H9 (cell line): ENCODE results near the gene FRRS1L. TPM values are rescaled to one million over a fixed set of nuclear protein-coding genes. Genes with fewer than 3 reads are reported as not detected.

Source experiments
- DNase-seq: peaks from one replicate; pipeline ENCODE4 v3.0.0-alpha.2; 2017
- H2AFZ ChIP-seq: one replicate; pipeline ENCODE4 v1.6.1; 2013; ENCODE audit warnings: mild to moderate bottlenecking, low read length, control low read depth, moderate library complexity
- H2AK5ac ChIP-seq: 2 replicates; pipeline ENCODE4 v1.6.1; 2013; ENCODE audit warnings: low read length, control low read depth, mixed read lengths; ENCODE audit not compliant: insufficient read length
- H2BK120ac ChIP-seq: one replicate; pipeline ENCODE4 v1.6.1; 2013; ENCODE audit warnings: low read depth, mild to moderate bottlenecking, low read length, control low read depth, inconsistent platforms; ENCODE audit not compliant: poor library complexity, severe bottlenecking
- H2BK12ac ChIP-seq: 2 replicates; pipeline ENCODE4 v1.6.1; 2013; ENCODE audit warnings: low read length, control low read depth, mixed read lengths, low read depth; ENCODE audit not compliant: insufficient read length
- H2BK15ac ChIP-seq: 2 replicates; pipeline ENCODE4 v1.6.1; 2013; ENCODE audit warnings: low read depth, low read length, control low read depth
- H2BK20ac ChIP-seq: one replicate; pipeline ENCODE4 v1.6.1; 2013; ENCODE audit warnings: low read depth, mild to moderate bottlenecking, low read length, control low read depth, inconsistent platforms; ENCODE audit not compliant: poor library complexity, severe bottlenecking
- H2BK5ac ChIP-seq: 2 replicates; pipeline ENCODE4 v1.6.1; 2013; ENCODE audit warnings: low read length, control low read depth, mixed read lengths; ENCODE audit not compliant: insufficient read length
- H3K14ac ChIP-seq: 2 replicates; pipeline ENCODE4 v1.6.1; 2013; ENCODE audit warnings: low read length, control low read depth; ENCODE audit not compliant: insufficient read depth
- H3K18ac ChIP-seq: 2 replicates; pipeline ENCODE4 v1.6.1; 2013; ENCODE audit warnings: low read depth, mild to moderate bottlenecking, mixed read lengths, low read length, control low read depth; ENCODE audit not compliant: insufficient read length
- H3K23ac ChIP-seq: 2 replicates; pipeline ENCODE4 v1.6.1; 2013; ENCODE audit warnings: low read length, control low read depth, mixed read lengths, low read depth; ENCODE audit not compliant: insufficient read length
- H3K23me2 ChIP-seq: 2 replicates; pipeline ENCODE4 v1.6.1; 2013; ENCODE audit warnings: low read depth, mild to moderate bottlenecking, mixed read lengths, low read length, control low read depth; ENCODE audit not compliant: insufficient read length, poor library complexity, severe bottlenecking
- H3K27ac ChIP-seq: 2 replicates; pipeline ENCODE4 v1.5.1; 2013; ENCODE audit warnings: low read length, control low read depth, mixed read lengths, low read depth; ENCODE audit not compliant: insufficient read length
- H3K27me3 ChIP-seq: 2 replicates; pipeline ENCODE4 v1.6.1; 2013; ENCODE audit warnings: low read length, control low read depth, inconsistent platforms; ENCODE audit not compliant: insufficient read depth
- H3K4ac ChIP-seq: 2 replicates; pipeline ENCODE4 v1.6.1; 2013; ENCODE audit warnings: low read depth, mild to moderate bottlenecking, control low read depth, inconsistent platforms, low read length, moderate library complexity
- H3K4me1 ChIP-seq: 2 replicates; pipeline ENCODE4 v1.6.1; 2013; ENCODE audit warnings: low read length, control low read depth, inconsistent platforms; ENCODE audit not compliant: insufficient read depth
- H3K4me2 ChIP-seq: 2 replicates; pipeline ENCODE4 v1.6.1; 2013; ENCODE audit warnings: low read length, control low read depth, mixed read lengths; ENCODE audit not compliant: insufficient read length, insufficient read depth
- H3K56ac ChIP-seq: 2 replicates; pipeline ENCODE4 v1.6.1; 2013; ENCODE audit warnings: low read depth, mild to moderate bottlenecking, mixed read lengths, low read length, control low read depth; ENCODE audit not compliant: insufficient read length
- H3K79me1 ChIP-seq: 2 replicates; pipeline ENCODE4 v1.6.1; 2013; ENCODE audit warnings: low read depth, mild to moderate bottlenecking, moderate library complexity, low read length, control low read depth, inconsistent platforms; ENCODE audit not compliant: insufficient read depth, poor library complexity, severe bottlenecking
- H3K79me2 ChIP-seq: 2 replicates; pipeline ENCODE4 v1.6.1; 2013; ENCODE audit warnings: low read length, control low read depth, inconsistent platforms; ENCODE audit not compliant: insufficient read depth
- H3K9ac ChIP-seq: 2 replicates; pipeline ENCODE4 v1.6.1; 2013; ENCODE audit warnings: low read length, control low read depth, mixed read lengths; ENCODE audit not compliant: insufficient read length; ENCODE audit errors: extremely low read depth
- H3K9me3 ChIP-seq: one replicate; pipeline ENCODE4 v1.6.1; 2013; ENCODE audit warnings: low read depth, low read length, inconsistent platforms; ENCODE audit not compliant: control insufficient read depth
- H3T11ph ChIP-seq: one replicate; pipeline ENCODE4 v1.6.1; 2013; ENCODE audit warnings: mild to moderate bottlenecking, low read length, control low read depth, inconsistent platforms
- H4K20me1 ChIP-seq: one replicate; pipeline ENCODE4 v1.6.1; 2013; ENCODE audit not compliant: control insufficient read depth, insufficient read length, insufficient read depth
- H4K5ac ChIP-seq: 2 replicates; pipeline ENCODE4 v1.6.1; 2013; ENCODE audit warnings: low read depth, mild to moderate bottlenecking, mixed read lengths, low read length, control low read depth; ENCODE audit not compliant: insufficient read length
- H4K8ac ChIP-seq: replicated peaks from 2 replicates; pipeline ENCODE4 v1.6.1; 2013; ENCODE audit warnings: low read length, control low read depth, mixed read lengths, low read depth; ENCODE audit not compliant: insufficient read length
- H4K91ac ChIP-seq: 2 replicates; pipeline ENCODE4 v1.6.1; 2013; ENCODE audit warnings: low read depth, mild to moderate bottlenecking, moderate library complexity, mixed read lengths, low read length, control low read depth; ENCODE audit not compliant: insufficient read length
- H3K27ac Mint-ChIP-seq, 3 experiments: 2 replicates in 2 of 3; 3 replicates in 1 of 3; pipeline ENCODE4 v1.8.0; 2020 to 2021; ENCODE audit warnings: mixed read lengths in 3 of 3, mild to moderate bottlenecking in 1 of 3, moderate library complexity in 1 of 3
- H3K27me3 Mint-ChIP-seq: 2 replicates; pipeline ENCODE4 v1.8.0; 2021; ENCODE audit warnings: low read depth, mild to moderate bottlenecking, moderate library complexity, mixed read lengths
- H3K36me3 Mint-ChIP-seq, 3 experiments: 2 replicates in 2 of 3; 3 replicates in 1 of 3; pipeline ENCODE4 v1.8.0; 2020 to 2021; ENCODE audit warnings: low read depth in 3 of 3, mixed read lengths in 3 of 3; ENCODE audit not compliant: insufficient read depth in 1 of 3
- H3K4me1 Mint-ChIP-seq, 2 experiments: 2 replicates each; pipeline ENCODE4 v1.8.0; 2020; ENCODE audit warnings: mixed read lengths in 2 of 2
- H3K4me3 Mint-ChIP-seq, 2 experiments: 2 replicates in 1 of 2; 3 replicates in 1 of 2; pipeline ENCODE4 v1.8.0; 2020 to 2021; ENCODE audit warnings: mild to moderate bottlenecking in 2 of 2, mixed read lengths in 2 of 2, moderate library complexity in 1 of 2
- H3K9me3 Mint-ChIP-seq, 2 experiments: 2 replicates in 1 of 2; 3 replicates in 1 of 2; pipeline ENCODE4 v1.8.0; 2020; ENCODE audit warnings: mild to moderate bottlenecking in 2 of 2, mixed read lengths in 2 of 2, moderate library complexity in 1 of 2
- CTCF ChIP-seq: fragments of 200-600 bp; sonication (generic); conservative IDR thresholded peaks from 3 replicates; pipeline ENCODE4 v1.8.0; 2021; ENCODE audit warnings: antibody characterized with exemption, mild to moderate bottlenecking
- WGBS: extraction: QIAGEN DNeasy Blood & Tissue Kit; methylation state at CpG from one replicate; pipeline ENCODE4 v1.1.7; 2013; ENCODE audit warnings: missing lambda C conversion rate, low lambda C conversion rate, mixed read lengths; ENCODE audit not compliant: insufficient read length; ENCODE audit errors: extremely low coverage; 5-methylcytosine and 5-hydroxymethylcytosine counted together
- total RNA-seq: library from RNA; stranded (reverse); gene quantifications from 2 replicates; pipeline ENCODE4 v1.2.1, GENCODE V29; 2021

Gene FRRS1L
- total RNA-seq, 1 experiment from 2014 or later = 3.3 TPM

GRCh38 chr9:109114670-109115069 is 52.4 kb downstream of the FRRS1L start:
- H4K20me1 ChIP-seq = no peaks in the 10 kb centered on the region
- DNase-seq = no peak
- no peak overlapping the region for H4K5ac ChIP-seq
- H3K9me3 ChIP-seq = no peaks in the 10 kb centered on the region
- no peaks in the 10 kb centered on the region for H3K27me3 ChIP-seq
- no peak overlapping the region for H3K56ac ChIP-seq
- no peak overlapping the region for H2BK5ac ChIP-seq
- Mint-ChIP-seq H3K27me3 (no peaks in the 10 kb centered on the region), H3K4me1 (peaks cover 38 to 58% of the 10 kb centered on the region in 2 experiments), H3K9me3 (0 out of 5 replicates have a peak, but pooled peaks cover 0 to 3% of the 10 kb centered on the region in 2 experiments), H3K27ac (peak overlapping the region; percentile 5 to 72 (median 38); a peak in 3 of 7 replicates), H3K4me3 (no peak overlapping the region; a peak in 1 of 5 replicates), H3K36me3 (peaks cover 13 to 15% (median 14%) of the 10 kb centered on the region in 3 experiments; a peak in 6 of 7 replicates)
- no CpG with 5 or more reads among the region's 3 CpGs for WGBS
- H3K27ac ChIP-seq = no peak overlapping the region
- no peak overlapping the region for H3K18ac ChIP-seq
- no peak overlapping the region for H3T11ph ChIP-seq
- H3K23me2 ChIP-seq = peaks cover 9% of the 10 kb centered on the region
- H3K14ac ChIP-seq = no peak overlapping the region
- no peak overlapping the region for H4K8ac ChIP-seq
- H2BK120ac ChIP-seq = no peak overlapping the region
- TF ChIP-seq CTCF = no peak
- no peak overlapping the region for H2AFZ ChIP-seq
- H2AK5ac ChIP-seq = no peak overlapping the region
- peaks cover 7% of the 10 kb centered on the region for H3K4me1 ChIP-seq
- H4K91ac ChIP-seq = no peak overlapping the region
- no peak overlapping the region for H2BK15ac ChIP-seq
- H3K9ac ChIP-seq = no peak overlapping the region
- H3K4me2 ChIP-seq = no peak overlapping the region
- peaks cover 14% of the 10 kb centered on the region for H3K79me1 ChIP-seq
- no peak overlapping the region for H3K4ac ChIP-seq
- peaks cover 52% of the 10 kb centered on the region; the same call in 1 of the 2 replicates for H3K79me2 ChIP-seq
- no peak overlapping the region for H3K23ac ChIP-seq
- H2BK12ac ChIP-seq = no peak overlapping the region
- H2BK20ac ChIP-seq = no peak overlapping the region
